ENCODE results near the gene SH3BP5. TPM values are rescaled to one million over a fixed set of nuclear protein-coding genes. Genes with fewer than 3 reads are reported as not detected.

The SH3BP5 gene
- total and polyA plus RNA-seq, 2 donors (not counting 1 experiment from before 2014, with no cell fraction given) = 6.7 to 12.9 TPM

GRCh38 chr3:15243822-15244482 is 88.4 kb downstream of the SH3BP5 start:
- Histone ChIP-seq H3K79me2 (ENCODE audit: control insufficient read depth, insufficient read depth, low read length) (no peaks in the 10 kb centered on the region), H3K27ac (ENCODE audit: insufficient read depth, low read length) (no peak overlapping the region), H3K27me3 (ENCODE audit: control insufficient read depth, insufficient read depth, low read length) (no peaks in the 10 kb centered on the region), H3K4me3 (replicated peaks in 1 of 4; ENCODE audit: control extremely low read depth in 1 of 4, insufficient read depth in 1 of 4, low read depth in 3 of 4, low read length in 4 of 4) (no peak overlapping the region), H3K36me3 (ENCODE audit: control insufficient read depth, insufficient read depth, low read length) (peaks cover 3% of the 10 kb centered on the region), H2AFZ (ENCODE audit: low read length) (no peak overlapping the region), H3K9me3 (ENCODE audit: control insufficient read depth, insufficient read depth, low read depth, low read length) (no peaks in the 10 kb centered on the region), H3K9ac (ENCODE audit: insufficient read depth, low read length) (no peak overlapping the region), H3K4me2 (ENCODE audit: extremely low read depth, insufficient read depth, low read length) (no peak overlapping the region), H3K4me1 (ENCODE audit: control insufficient read depth, extremely low read depth, insufficient read depth, low read length) (no peaks in the 10 kb centered on the region), H4K20me1 (ENCODE audit: control insufficient read depth, extremely low read depth, insufficient read depth, low read length) (no peaks in the 10 kb centered on the region)
- TF ChIP-seq EZH2 (IDR thresholded peaks at IDR 0.05; ENCODE audit: low read length, missing control alignments) (no peak), CTCF (conservative IDR thresholded peaks at IDR 0.05 in 1 of 2, IDR thresholded peaks at IDR 0.05 in 1 of 2; ENCODE audit: low read depth in 1 of 2, low read length in 2 of 2) (no peak)
- DNase-seq (ENCODE audit: low read depth in 2 of 2) = no peak

GRCh38 chr3:15241341-15241740 is 91.0 kb downstream of the SH3BP5 start:
- peaks cover 6% of the 10 kb centered on the region for H3K36me3 ChIP-seq (ENCODE audit: control insufficient read depth, insufficient read depth, low read length)
- no peak overlapping the region for H2AFZ ChIP-seq (ENCODE audit: low read length)
- no peaks in the 10 kb centered on the region for H3K27me3 ChIP-seq (ENCODE audit: control insufficient read depth, insufficient read depth, low read length)
- DNase-seq (ENCODE audit: low read depth in 2 of 2) = peak in 1 of 2 donors; percentile 10
- no peak overlapping the region for H3K27ac ChIP-seq (ENCODE audit: insufficient read depth, low read length)
- no peaks in the 10 kb centered on the region for H3K9me3 ChIP-seq (ENCODE audit: control insufficient read depth, insufficient read depth, low read depth, low read length)
- no peaks in the 10 kb centered on the region for H4K20me1 ChIP-seq (ENCODE audit: control insufficient read depth, extremely low read depth, insufficient read depth, low read length)
- no peaks in the 10 kb centered on the region for H3K79me2 ChIP-seq (ENCODE audit: control insufficient read depth, insufficient read depth, low read length)
- peak in 1 of 2 donors; percentile 17 for TF ChIP-seq CTCF (conservative IDR thresholded peaks at IDR 0.05 in 1 of 2, IDR thresholded peaks at IDR 0.05 in 1 of 2; ENCODE audit: low read depth in 1 of 2, low read length in 2 of 2)
- TF ChIP-seq EZH2 (IDR thresholded peaks at IDR 0.05; ENCODE audit: low read length, missing control alignments) = no peak
- H3K9ac ChIP-seq (ENCODE audit: insufficient read depth, low read length) = no peak overlapping the region
- no peaks in the 10 kb centered on the region for H3K4me1 ChIP-seq (ENCODE audit: control insufficient read depth, extremely low read depth, insufficient read depth, low read length)
- H3K4me2 ChIP-seq (ENCODE audit: extremely low read depth, insufficient read depth, low read length) = no peak overlapping the region
- H3K4me3 ChIP-seq (replicated peaks in 1 of 4; ENCODE audit: control extremely low read depth in 1 of 4, insufficient read depth in 1 of 4, low read depth in 3 of 4, low read length in 4 of 4) = no peak overlapping the region

- TF ChIP-seq CTCF (conservative IDR thresholded peaks at IDR 0.05 in 1 of 2, IDR thresholded peaks at IDR 0.05 in 1 of 2; ENCODE audit: low read depth in 1 of 2, low read length in 2 of 2) = no peak
- TF ChIP-seq EZH2 (IDR thresholded peaks at IDR 0.05; ENCODE audit: low read length, missing control alignments) = no peak
- DNase-seq (ENCODE audit: low read depth in 2 of 2) = no peak
- H3K27me3 ChIP-seq (ENCODE audit: control insufficient read depth, insufficient read depth, low read length) = no peaks in the 10 kb centered on the region
- no peak overlapping the region for H3K9ac ChIP-seq (ENCODE audit: insufficient read depth, low read length)
- H3K4me3 ChIP-seq (replicated peaks in 1 of 4; ENCODE audit: control extremely low read depth in 1 of 4, insufficient read depth in 1 of 4, low read depth in 3 of 4, low read length in 4 of 4) = no peak overlapping the region
- H3K79me2 ChIP-seq (ENCODE audit: control insufficient read depth, insufficient read depth, low read length) = no peaks in the 10 kb centered on the region
- no peaks in the 10 kb centered on the region for H3K9me3 ChIP-seq (ENCODE audit: control insufficient read depth, insufficient read depth, low read depth, low read length)
- no peak overlapping the region for H3K27ac ChIP-seq (ENCODE audit: insufficient read depth, low read length)
- no peaks in the 10 kb centered on the region for H4K20me1 ChIP-seq (ENCODE audit: control insufficient read depth, extremely low read depth, insufficient read depth, low read length)
- H3K4me2 ChIP-seq (ENCODE audit: extremely low read depth, insufficient read depth, low read length) = no peak overlapping the region
- peaks cover 6% of the 10 kb centered on the region for H3K36me3 ChIP-seq (ENCODE audit: control insufficient read depth, insufficient read depth, low read length)
- no peaks in the 10 kb centered on the region for H3K4me1 ChIP-seq (ENCODE audit: control insufficient read depth, extremely low read depth, insufficient read depth, low read length)
- no peak overlapping the region for H2AFZ ChIP-seq (ENCODE audit: low read length)
These were observed 103.1 kb downstream of the SH3BP5 start for GRCh38 chr3:15229262-15229661.

Measured in fibroblast of lung (primary cell).